T-helper 17 cell (primary cell): Measurements from ENCODE around the gene WDR62. TPM values are rescaled to one million over a fixed set of nuclear protein-coding genes. Genes with fewer than 3 reads are reported as not detected.
"Not testable (repeated sequence)": the region's sequence is repeated elsewhere in the genome, so short reads cannot be mapped to it uniquely, and the experiment has no call there.

Experiments
- ATAC-seq: fragments of 150-1000 bp; cut with Tn5 transposase; 2 replicates; pipeline ENCODE4 v1.10.0; 2021; ENCODE audit warnings: mild to moderate bottlenecking, moderate library complexity
- DNase-seq, 3 donors: peaks; one replicate each; pipeline versions ENCODE4 v3.0.0 to v3.0.0-alpha.2; 2020 to 2021
- H3K9me3 ChIP-seq: one replicate; pipeline ENCODE4 v1.7.0; 2013; ENCODE audit warnings: low read length, mild to moderate bottlenecking; ENCODE audit not compliant: control insufficient read depth, poor library complexity, severe bottlenecking
- H3K27ac Mint-ChIP-seq: one replicate; pipeline ENCODE4 v1.8.0; 2022; ENCODE audit warnings: mild to moderate bottlenecking, moderate library complexity, mixed read lengths
- H3K27me3 Mint-ChIP-seq: one replicate; pipeline ENCODE4 v1.8.0; 2022; ENCODE audit warnings: mixed read lengths
- H3K36me3 Mint-ChIP-seq: one replicate; pipeline ENCODE4 v1.8.0; 2022; ENCODE audit warnings: low read depth, mixed read lengths
- H3K4me1 Mint-ChIP-seq: one replicate; pipeline ENCODE4 v1.8.0; 2022; ENCODE audit warnings: mild to moderate bottlenecking, mixed read lengths
- H3K4me3 Mint-ChIP-seq: one replicate; pipeline ENCODE4 v1.8.0; 2022; ENCODE audit warnings: mild to moderate bottlenecking, moderate library complexity, mixed read lengths
- total RNA-seq, 4 donors: library from RNA in 2 of 4; stranded (reverse) in 2 of 4; gene quantifications; one replicate each; pipeline ENCODE4 v1.2.3 and lab custom pipeline; 2022 to 2026

Gene WDR62
- total RNA-seq, 2 donors from 2014 or later = 2.2 to 3.8 TPM

DNA sequence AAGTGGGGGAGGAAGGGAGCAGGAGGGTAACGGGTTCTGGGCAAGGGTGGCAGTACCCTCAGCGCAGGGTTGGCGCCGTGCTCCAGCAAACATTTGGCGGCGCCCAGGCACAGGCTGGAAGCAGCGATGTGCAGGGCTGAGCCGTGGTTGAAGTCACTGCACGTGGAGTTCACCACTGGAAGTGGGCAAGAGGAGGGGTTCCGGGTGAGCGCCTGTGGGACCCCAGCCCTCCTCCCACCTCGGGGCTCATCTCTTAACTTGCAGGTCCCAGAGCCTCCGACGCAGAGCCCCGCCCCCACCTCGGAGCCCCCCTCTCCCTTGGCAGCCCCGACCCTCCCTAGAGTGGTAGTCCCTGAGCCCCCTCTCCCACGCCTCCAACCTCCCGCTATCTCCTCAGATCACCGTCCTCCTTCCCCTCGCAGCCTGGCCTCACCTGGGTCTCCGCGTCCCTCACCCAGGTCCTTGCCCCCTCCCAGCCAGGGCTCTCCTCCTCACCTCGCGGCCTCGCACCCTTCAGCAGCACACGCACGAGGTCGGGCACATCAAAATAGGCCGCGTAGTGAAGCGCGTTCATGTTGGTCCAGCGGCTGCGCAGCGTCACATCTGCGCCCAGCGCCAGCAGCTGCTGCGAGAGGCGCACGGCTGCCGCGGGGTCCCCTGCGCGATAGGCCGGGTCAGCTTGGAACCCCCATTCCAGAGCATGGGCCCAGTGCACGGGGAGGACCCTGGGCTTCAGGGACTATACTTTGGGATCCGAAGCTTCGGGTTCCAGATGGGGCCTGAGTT lies 28.4 kb upstream of the WDR62 start:
- Mint-ChIP-seq H3K27ac (no peak overlapping the region), H3K27me3 (no peaks in the 10 kb centered on the region), H3K4me1 (peaks cover 12% of the 10 kb centered on the region), H3K36me3 (peaks cover 13% of the 10 kb centered on the region), H3K4me3 (no peak overlapping the region)
- no peak for DNase-seq
- ATAC-seq = no peak
- H3K9me3 ChIP-seq = no peaks in the 10 kb centered on the region

DNA sequence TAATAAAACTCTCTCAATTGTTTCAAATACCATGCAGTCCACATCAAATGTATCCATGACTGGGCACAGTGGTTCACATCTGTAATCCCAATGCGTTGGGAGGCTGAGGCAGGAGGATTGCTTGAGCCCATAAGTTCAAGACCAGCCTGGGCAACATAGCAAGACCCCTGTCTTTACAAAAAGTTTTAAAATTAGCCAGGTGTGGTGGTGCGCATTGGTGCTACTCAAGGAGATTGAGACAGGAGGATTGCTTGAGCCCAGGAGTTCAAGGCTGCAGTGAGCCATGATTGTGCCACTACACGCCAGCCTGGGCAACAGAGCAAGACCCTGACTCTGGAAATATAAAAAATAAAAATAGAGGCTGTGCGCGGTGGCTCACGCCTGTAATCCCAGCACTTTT lies 27.0 kb upstream of the WDR62 start:
- ATAC-seq = no peak
- H3K27me3 Mint-ChIP-seq = no peaks in the 10 kb centered on the region
- H3K27ac Mint-ChIP-seq = no peak overlapping the region
- no peak overlapping the region for H3K4me3 Mint-ChIP-seq
- H3K4me1 Mint-ChIP-seq = peaks cover 15% of the 10 kb centered on the region
- H3K9me3 ChIP-seq = no peaks in the 10 kb centered on the region
- H3K36me3 Mint-ChIP-seq = peaks cover 15% of the 10 kb centered on the region
- DNase-seq = no peak

DNA sequence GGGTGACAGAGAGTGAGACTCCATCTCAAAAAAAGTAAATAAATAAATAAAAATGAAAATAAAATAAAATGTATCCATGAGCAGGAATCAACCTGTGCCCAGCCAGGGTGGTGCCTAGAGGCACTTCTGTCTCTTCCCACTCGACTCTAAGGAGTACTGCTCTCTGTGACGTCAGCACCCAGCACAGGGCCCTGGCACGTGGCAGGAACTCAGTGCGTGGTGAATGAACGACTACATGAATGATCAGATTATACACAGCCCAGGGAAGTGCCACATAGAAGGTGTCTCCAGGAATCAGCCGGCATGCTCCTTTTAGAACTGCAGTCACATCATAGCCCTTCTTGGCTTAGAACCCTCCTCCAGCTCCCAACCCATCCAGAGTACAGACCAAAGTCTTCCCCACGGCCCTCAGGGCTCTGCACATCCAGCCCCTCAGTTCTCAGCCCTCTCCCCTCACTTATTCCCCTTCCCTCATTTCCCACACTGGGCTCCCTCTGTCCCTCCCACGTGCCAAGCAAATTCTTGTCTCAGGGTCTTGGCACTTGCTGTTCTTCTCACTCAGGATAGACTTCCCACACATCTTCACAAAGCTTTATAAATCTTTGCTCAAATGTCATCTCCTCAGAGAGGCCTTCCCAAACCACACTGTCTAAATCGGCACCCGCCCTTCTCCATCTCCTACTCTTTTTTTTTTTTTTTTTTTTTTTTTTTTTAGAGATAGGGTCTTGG lies 26.2 kb upstream of the WDR62 start:
- peaks cover 12% of the 10 kb centered on the region for H3K36me3 Mint-ChIP-seq
- no peak for DNase-seq
- no peaks in the 10 kb centered on the region for H3K9me3 ChIP-seq
- no peak for ATAC-seq
- H3K4me1 Mint-ChIP-seq = peaks cover 15% of the 10 kb centered on the region
- no peaks in the 10 kb centered on the region for H3K27me3 Mint-ChIP-seq
- no peak overlapping the region for H3K4me3 Mint-ChIP-seq
- no peak overlapping the region for H3K27ac Mint-ChIP-seq

DNA sequence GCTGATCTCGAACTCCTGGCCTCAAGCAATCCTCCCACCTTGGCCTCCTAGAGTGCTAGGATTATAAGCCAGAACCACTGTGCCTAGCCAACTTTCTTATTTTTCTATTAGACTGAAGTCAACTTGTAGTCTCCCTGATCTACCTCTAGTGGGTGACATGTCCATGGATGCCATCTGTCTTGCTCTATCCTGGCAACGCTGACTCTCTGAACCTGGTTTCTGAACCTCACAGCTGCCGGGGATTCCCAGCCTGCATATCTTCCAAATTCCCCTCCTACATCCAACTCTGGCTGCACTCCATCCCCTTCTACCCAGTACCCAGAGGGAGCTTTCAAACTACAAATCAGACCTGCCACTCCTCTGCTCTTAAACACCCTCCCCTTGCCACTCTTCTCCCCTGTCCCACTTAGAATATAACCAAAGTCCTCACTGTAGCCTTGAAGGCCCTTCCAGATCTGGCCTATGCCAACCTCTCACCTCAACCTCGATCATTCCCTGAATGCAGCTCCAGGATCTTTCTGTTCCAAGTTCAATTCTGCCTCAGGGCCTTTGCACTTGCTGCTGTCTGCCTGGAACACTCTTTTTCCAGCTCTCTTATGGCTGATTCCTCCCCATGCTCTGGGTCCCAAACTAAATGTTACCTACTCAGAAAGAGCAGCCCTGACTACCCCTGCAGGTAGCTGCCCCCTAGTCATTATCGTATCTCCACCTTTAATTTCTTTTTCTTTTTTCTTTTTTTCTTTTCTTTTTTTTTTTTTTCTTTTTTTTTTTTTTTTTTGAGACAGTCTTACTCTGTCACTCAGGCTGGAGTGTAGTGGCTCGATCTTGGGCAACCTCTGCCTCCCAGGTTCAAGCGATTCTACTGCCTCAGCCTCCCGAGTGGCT lies 24.2 kb upstream of the WDR62 start:
- peak; percentile 42 for ATAC-seq
- H3K27me3 Mint-ChIP-seq = no peaks in the 10 kb centered on the region

DNA sequence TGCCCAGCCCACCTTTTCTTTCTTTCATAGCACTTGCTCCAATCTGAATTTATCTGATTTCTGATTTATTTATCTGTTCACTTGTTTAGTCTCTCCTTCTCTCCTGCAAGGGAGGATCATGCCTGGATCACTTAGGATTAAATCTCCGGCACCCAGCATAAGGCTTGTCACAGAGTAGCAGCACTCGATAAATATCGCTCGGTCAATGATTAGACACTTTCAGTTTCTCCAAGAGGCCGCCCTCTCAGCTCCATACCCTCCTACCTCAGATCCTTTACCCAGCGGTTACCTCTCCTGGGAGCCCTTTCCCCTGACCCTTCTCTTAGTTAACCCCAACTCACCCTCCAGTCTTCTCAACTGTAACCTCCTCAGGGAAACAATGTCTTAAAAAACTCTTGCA lies 23.4 kb upstream of the WDR62 start:
- Mint-ChIP-seq H3K27ac (no peak overlapping the region), H3K27me3 (no peaks in the 10 kb centered on the region), H3K4me1 (peaks cover 33% of the 10 kb centered on the region), H3K36me3 (peaks cover 23% of the 10 kb centered on the region), H3K4me3 (peak overlapping the region; percentile 59)
- no peak for DNase-seq
- ATAC-seq = no peak
- H3K9me3 ChIP-seq = no peaks in the 10 kb centered on the region

More for the DNA sequence above, 24.2 kb upstream of the WDR62 start:
- H3K27ac Mint-ChIP-seq = peak overlapping the region; percentile 60
- no peaks in the 10 kb centered on the region for H3K9me3 ChIP-seq
- no peak overlapping the region for H3K4me3 Mint-ChIP-seq
- peaks cover 20% of the 10 kb centered on the region for H3K36me3 Mint-ChIP-seq
- DNase-seq = no peak
- H3K4me1 Mint-ChIP-seq = peaks cover 27% of the 10 kb centered on the region

DNA sequence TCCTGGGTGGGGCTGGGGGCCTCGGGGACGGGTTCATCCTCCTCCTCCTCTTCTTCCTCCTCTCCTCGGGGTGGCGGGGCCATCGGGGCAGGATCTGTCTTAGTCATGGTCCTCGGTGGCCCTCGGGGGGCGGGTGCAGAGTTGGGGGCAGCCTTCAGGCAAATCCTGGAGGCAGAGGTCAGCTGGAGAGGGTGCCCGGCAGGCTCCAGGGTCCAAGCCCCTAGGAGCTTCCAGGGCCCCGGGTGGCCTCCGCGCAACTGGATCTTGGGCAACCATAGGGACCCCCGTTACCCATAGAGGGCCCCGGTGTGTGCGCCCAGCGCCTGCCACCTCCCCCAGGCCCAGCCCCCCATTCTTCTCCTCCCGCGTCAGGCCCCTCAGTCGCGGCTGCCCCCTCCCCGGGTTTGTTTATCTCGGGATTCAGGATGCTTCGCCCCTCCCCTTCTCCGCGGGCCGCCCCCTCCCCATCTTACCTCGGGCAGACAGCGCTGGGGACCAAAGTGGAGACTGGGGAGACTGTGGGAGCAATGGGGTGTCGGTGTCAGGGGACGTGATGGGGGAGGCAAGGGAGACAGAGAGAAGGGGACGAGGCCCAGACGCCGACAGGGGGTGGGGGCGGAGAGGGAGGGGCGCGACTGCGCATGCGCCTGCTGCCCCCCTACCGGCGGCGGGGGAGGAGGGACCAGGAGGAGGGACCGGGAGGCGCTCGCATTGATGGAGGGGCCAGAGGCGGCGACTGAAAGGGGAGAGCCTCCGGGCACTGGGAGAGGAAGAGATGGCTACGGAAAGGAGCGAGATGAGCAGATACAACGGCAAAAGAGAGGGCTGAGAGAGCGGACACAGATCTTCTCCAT lies 22.2 kb upstream of the WDR62 start, which contains the start of gene CLIP3:
Gene CLIP3, minus strand, starts transcription at position 623 of the 854 bp plus-strand sequence. Its CDS starts 516 bp downstream, at position 107.
- H3K4me3 Mint-ChIP-seq = peak within 1 kb of the TSS; percentile 62
- H3K27ac Mint-ChIP-seq = peak within 1 kb of the TSS; percentile 34
- peak in 2 of 3 donors; percentile 24 to 27 for DNase-seq
- no peaks in the 10 kb centered on the region for H3K27me3 Mint-ChIP-seq
- H3K9me3 ChIP-seq = no peaks in the 10 kb centered on the region
- peaks cover 42% of the 10 kb centered on the region for H3K4me1 Mint-ChIP-seq
- ATAC-seq = peak; percentile 27
- H3K36me3 Mint-ChIP-seq = peaks cover 23% of the 10 kb centered on the region

DNA sequence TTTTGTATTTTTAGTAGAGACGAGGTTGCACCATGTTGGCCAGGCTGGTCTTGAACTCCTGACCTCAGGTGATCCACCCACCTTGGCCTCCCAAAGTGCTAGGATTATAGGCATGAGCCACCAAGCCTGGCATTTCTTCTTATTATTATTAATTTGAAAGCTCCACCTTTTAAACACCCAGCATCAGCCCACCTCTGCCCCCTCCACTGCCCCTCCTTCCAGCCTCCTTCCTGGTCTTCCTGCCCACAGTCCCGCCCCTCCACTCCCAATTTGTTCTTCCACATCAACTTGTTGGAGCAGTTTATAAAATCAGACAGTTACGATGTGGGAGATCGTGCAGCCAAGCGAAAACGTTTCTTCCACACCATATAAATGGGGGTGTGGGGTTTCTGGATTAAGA lies 14.2 kb upstream of the WDR62 start:
- H3K27me3 Mint-ChIP-seq = no peaks in the 10 kb centered on the region
- peaks cover 15% of the 10 kb centered on the region for H3K4me1 Mint-ChIP-seq
- H3K4me3 Mint-ChIP-seq = no peak overlapping the region
- H3K27ac Mint-ChIP-seq = no peak overlapping the region
- no peak for ATAC-seq
- peaks cover 4% of the 10 kb centered on the region for H3K36me3 Mint-ChIP-seq
- no peaks in the 10 kb centered on the region for H3K9me3 ChIP-seq
- DNase-seq = no peak

- H3K27ac Mint-ChIP-seq, H3K27me3 Mint-ChIP-seq, H3K4me3 Mint-ChIP-seq, H3K9me3 ChIP-seq, DNase-seq, H3K36me3 Mint-ChIP-seq, ATAC-seq: not testable (repeated sequence)
- H3K4me1 Mint-ChIP-seq = peaks cover 11% of the 10 kb centered on the region
Observed at GRCh38 chr19:36041092-36041491, 13.6 kb upstream of the WDR62 start.

GRCh38 chr19:36041831-36042230 lies 12.9 kb upstream of the WDR62 start:
- H3K4me1 Mint-ChIP-seq = peaks cover 11% of the 10 kb centered on the region
- no peak for DNase-seq
- H3K9me3 ChIP-seq = no peaks in the 10 kb centered on the region
- H3K27ac Mint-ChIP-seq = no peak overlapping the region
- peaks cover 3% of the 10 kb centered on the region for H3K36me3 Mint-ChIP-seq
- no peak for ATAC-seq
- H3K4me3 Mint-ChIP-seq = no peak overlapping the region
- no peaks in the 10 kb centered on the region for H3K27me3 Mint-ChIP-seq

DNA sequence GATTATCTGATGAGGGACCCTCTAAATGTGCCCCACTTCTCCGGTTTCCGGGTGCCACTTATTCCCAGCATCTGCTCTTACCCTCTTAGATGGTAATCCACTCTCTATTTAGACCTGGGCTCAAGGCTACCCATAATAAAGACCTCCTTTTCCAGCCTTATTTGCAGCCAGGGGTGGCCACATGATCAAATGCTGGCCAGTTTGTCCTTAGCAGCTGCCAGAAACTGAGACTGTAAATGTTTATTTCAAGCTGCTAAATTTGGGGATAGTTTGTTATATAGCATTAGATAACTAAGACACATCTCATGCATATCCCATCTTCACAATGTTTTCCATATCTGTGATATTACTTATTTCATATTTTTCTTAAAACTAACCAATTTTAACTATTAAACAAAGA lies 10.7 kb upstream of the WDR62 start:
- peaks cover 3% of the 10 kb centered on the region for H3K36me3 Mint-ChIP-seq
- no peak for ATAC-seq

DNA sequence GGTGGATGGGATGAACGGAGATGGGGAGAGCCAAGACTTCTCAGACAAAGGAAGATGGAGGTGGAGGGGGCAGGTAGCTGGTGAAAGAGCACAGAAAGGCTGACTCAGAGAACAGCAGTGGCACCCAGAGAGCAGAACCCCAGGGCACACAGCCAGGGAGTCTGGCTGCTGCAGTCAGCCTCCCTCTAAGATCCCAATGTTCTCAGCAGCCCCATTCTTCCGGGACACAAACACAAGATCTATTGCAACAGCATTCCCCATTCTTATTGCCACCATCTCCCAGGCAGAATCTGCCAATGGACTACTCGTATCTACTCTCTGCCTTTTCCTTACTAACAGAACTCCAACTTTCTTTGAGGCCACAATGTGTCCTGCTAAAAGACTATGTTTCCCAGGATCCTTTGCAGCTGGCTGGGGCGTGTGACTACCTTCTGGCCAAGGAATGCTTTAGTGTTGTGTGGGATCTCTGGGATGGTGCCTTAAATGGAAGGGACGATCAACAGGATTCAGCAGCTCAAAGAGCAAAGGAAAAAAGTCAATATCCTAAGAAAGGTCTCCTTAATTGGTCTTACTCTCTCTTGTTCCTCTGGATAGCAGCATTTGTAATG lies 8.2 kb upstream of the WDR62 start:
- no peaks in the 10 kb centered on the region for H3K9me3 ChIP-seq
- Mint-ChIP-seq H3K27me3 (no peaks in the 10 kb centered on the region), H3K4me1 (peaks cover 14% of the 10 kb centered on the region), H3K4me3 (no peak overlapping the region), H3K36me3 (peaks cover 5% of the 10 kb centered on the region), H3K27ac (no peak overlapping the region)
- DNase-seq = no peak
- no peak for ATAC-seq

More for the DNA sequence above, 10.7 kb upstream of the WDR62 start:
- H3K4me3 Mint-ChIP-seq = no peak overlapping the region
- H3K4me1 Mint-ChIP-seq = peaks cover 5% of the 10 kb centered on the region
- H3K27me3 Mint-ChIP-seq = no peaks in the 10 kb centered on the region
- no peak for DNase-seq
- H3K9me3 ChIP-seq = no peaks in the 10 kb centered on the region
- no peak overlapping the region for H3K27ac Mint-ChIP-seq

DNA sequence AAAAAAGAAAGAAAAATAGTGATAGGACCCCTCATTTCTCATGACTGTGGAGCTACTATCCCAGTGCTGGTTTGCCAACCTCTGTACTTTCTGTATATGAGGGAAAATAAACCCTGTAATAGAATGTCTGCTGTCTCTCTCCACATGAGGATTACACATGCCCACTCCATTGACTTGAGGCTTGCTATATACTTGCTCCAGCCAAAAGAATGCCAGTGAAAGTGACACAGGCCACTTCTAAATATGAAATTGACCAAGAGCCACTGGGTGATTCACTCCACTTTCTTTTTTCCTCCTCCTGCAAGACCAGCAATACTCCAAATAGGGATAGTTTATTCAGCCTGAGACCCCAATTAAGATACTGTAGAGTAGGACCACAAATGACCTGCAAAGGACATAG lies 6.9 kb upstream of the WDR62 start:
- Mint-ChIP-seq H3K36me3 (peaks cover 5% of the 10 kb centered on the region), H3K27ac (no peak overlapping the region), H3K4me1 (peaks cover 14% of the 10 kb centered on the region), H3K4me3 (no peak overlapping the region), H3K27me3 (no peaks in the 10 kb centered on the region)
- H3K9me3 ChIP-seq = no peaks in the 10 kb centered on the region
- DNase-seq = no peak
- no peak for ATAC-seq
